HepG2 (cell line): ENCODE results near the gene THAP6. TPM values are rescaled to one million over a fixed set of nuclear protein-coding genes. Genes with fewer than 3 reads are reported as not detected.

Experiments used
- CREBL2 ChIP-seq: sonication (generic); formaldehyde crosslinking; IDR thresholded peaks from 2 replicates; pipeline ENCODE4 v1.8.1; 2023; ENCODE audit warnings: missing genetic modification reagents, mild to moderate bottlenecking, borderline replicate concordance
- E2F2 ChIP-seq: sonication (generic); formaldehyde crosslinking; IDR thresholded peaks from 2 replicates; pipeline ENCODE4 v1.4.0; 2020; ENCODE audit warnings: missing genetic modification reagents, borderline replicate concordance
- MEF2D ChIP-seq: sonication (generic); formaldehyde crosslinking; IDR thresholded peaks from 2 replicates; pipeline ENCODE4 v1.5.1; 2020; ENCODE audit warnings: mild to moderate bottlenecking, missing genetic modification reagents
- TIGD3 ChIP-seq: sonication (generic); formaldehyde crosslinking; IDR thresholded peaks from 2 replicates; pipeline ENCODE4 v1.5.1; 2020; ENCODE audit warnings: mild to moderate bottlenecking, missing genetic modification reagents, borderline replicate concordance
- ZBED4 ChIP-seq: sonication (generic); formaldehyde crosslinking; IDR thresholded peaks from 2 replicates; pipeline ENCODE4 v1.4.0; 2020; ENCODE audit warnings: missing genetic modification reagents, borderline replicate concordance
- ZBTB25 ChIP-seq: IDR thresholded peaks from 2 replicates; pipeline ENCODE4 v1.6.1; 2018; ENCODE audit warnings: missing genetic modification reagents
- ZNF12 ChIP-seq: sonication (generic); formaldehyde crosslinking; IDR thresholded peaks from 2 replicates; pipeline ENCODE4 v1.5.0; 2020; ENCODE audit warnings: missing genetic modification reagents
- ZNF224 ChIP-seq: sonication (generic); formaldehyde crosslinking; IDR thresholded peaks from 2 replicates; pipeline ENCODE4 v1.5.0; 2020; ENCODE audit warnings: mild to moderate bottlenecking, missing genetic modification reagents
- ZNF33B ChIP-seq: sonication (generic); formaldehyde crosslinking; IDR thresholded peaks from 2 replicates; pipeline ENCODE4 v1.5.1; 2020; ENCODE audit warnings: mild to moderate bottlenecking, missing genetic modification reagents
- ZNF432 ChIP-seq: sonication (generic); formaldehyde crosslinking; IDR thresholded peaks from 2 replicates; pipeline ENCODE4 v1.5.0; 2020; ENCODE audit warnings: missing genetic modification reagents, mild to moderate bottlenecking, borderline replicate concordance
- ZNF619 ChIP-seq: sonication (generic); formaldehyde crosslinking; IDR thresholded peaks from 2 replicates; pipeline ENCODE4 v1.4.0; 2020; ENCODE audit warnings: mild to moderate bottlenecking, missing genetic modification reagents
- polyA plus RNA-seq, 8 experiments: library from polyadenylated mRNA; depleted of rRNA in 3 of 8; stranded (reverse) in 7 of 8; unstranded in 1 of 8; fragments of >200 nt; fragmentation: Illumina TruSeq in 4 of 8; extraction: Trizol in 4 of 8; gene quantifications; 2 replicates each; pipeline versions ENCODE4 v1.2.1 to v1.2.3, GENCODE V29; 2011 to 2016; ENCODE audit warnings: low read depth in 4 of 8, missing spikeins in 1 of 8, mixed read lengths in 1 of 8; ENCODE audit not compliant: insufficient read depth in 1 of 8
- total RNA-seq, 5 experiments: library from RNA; depleted of rRNA; stranded (reverse); fragments of >200 nt; fragmentation: Illumina TruSeq; extraction: Trizol; gene quantifications; 2 replicates each; pipeline ENCODE4 v1.2.3, GENCODE V29; 2016; ENCODE audit warnings: low read depth in 1 of 5

THAP6 gene
- total and polyA plus RNA-seq, 2 of the 13 experiments (the other 11 are each of a cell fraction or from before 2014, with no cell fraction given), result 9.3 to 14.7 TPM

GRCh38 chr4:75477201-75477600, 37.1 kb upstream of the THAP6 start (continued):
- no peak for TF ChIP-seq ZBED4
- no peak for TF ChIP-seq ZNF619
- no peak for TF ChIP-seq ZNF12 (CRISPR knock-in tag)
- TF ChIP-seq ZNF33B (CRISPR knock-in tag), result no peak
- TF ChIP-seq E2F2, result no peak
- no peak for TF ChIP-seq ZNF432
- TF ChIP-seq ZBTB25 (CRISPR knock-in tag), result no peak
- TF ChIP-seq CREBL2 (CRISPR knock-in tag), result no peak
- TF ChIP-seq TIGD3, result no peak
- no peak for TF ChIP-seq MEF2D (CRISPR knock-in tag)
- TF ChIP-seq ZNF224 (CRISPR knock-in tag), result no peak
